K562 (cell line): ENCODE results near the gene NPR2. TPM values are rescaled to one million over a fixed set of nuclear protein-coding genes. Genes with fewer than 3 reads are reported as not detected.

Experiments used
- ARHGAP35 ChIP-seq: fragments of 450-650 bp; IDR thresholded peaks from 2 replicates; pipeline ENCODE4 v1.6.1; 2018; ENCODE audit not compliant: partially characterized antibody
- FOXA3 ChIP-seq, 2 experiments: fragments of 450-650 bp in 1 of 2; sonication (generic) in 1 of 2; formaldehyde crosslinking; IDR thresholded peaks in 1 of 2; conservative IDR thresholded peaks in 1 of 2; 2 replicates each; pipeline versions ENCODE4 v1.4.0 to v1.8.0; 2020 to 2022; ENCODE audit warnings: mild to moderate bottlenecking in 2 of 2, missing genetic modification reagents in 1 of 2
- HMG20B ChIP-seq: fragments of 250-450 bp; sonication (Bioruptor Pico); IDR thresholded peaks from 2 replicates; pipeline ENCODE4 v1.5.0; 2021; ENCODE audit warnings: mild to moderate bottlenecking
- KDM1A ChIP-seq, 2 experiments: fragments of 450-650 bp; IDR thresholded peaks; 2 replicates each; pipeline ENCODE4 v1.6.1; 2016; ENCODE audit warnings: mild to moderate bottlenecking in 2 of 2
- MITF ChIP-seq: IDR thresholded peaks from 2 replicates; pipeline ENCODE4 v1.6.1; 2014; ENCODE audit warnings: antibody characterized with exemption
- PBX2 ChIP-seq, 2 experiments: IDR thresholded peaks in 1 of 2; conservative IDR thresholded peaks in 1 of 2; 2 replicates each; pipeline ENCODE4 v1.6.1; 2016; ENCODE audit warnings: low read depth in 2 of 2, mild to moderate bottlenecking in 1 of 2, missing compliant biosample characterization in 1 of 2, missing genetic modification characterization in 1 of 2, moderate library complexity in 1 of 2
- SNRNP70 ChIP-seq: fragments of 200-400 bp; formaldehyde crosslinking; optimal IDR thresholded peaks from 2 replicates; pipeline ENCODE3; 2017; ENCODE audit warnings: low read depth, low read length
- ZKSCAN8 ChIP-seq: fragments of 200-800 bp; sonication (Bioruptor generic); IDR thresholded peaks from 2 replicates; pipeline ENCODE4 v1.6.1; 2016; ENCODE audit warnings: missing genetic modification characterization, missing compliant biosample characterization
- ZNF584 ChIP-seq: fragments of 200-800 bp; sonication (Bioruptor generic); IDR thresholded peaks from 2 replicates; pipeline ENCODE4 v1.6.1; 2016; ENCODE audit warnings: low read depth, mild to moderate bottlenecking, missing genetic modification characterization, missing compliant biosample characterization
- ZNF639 ChIP-seq, 2 experiments: fragments of 200-800 bp in 1 of 2; sonication (Bioruptor generic) in 1 of 2; sonication (generic) in 1 of 2; formaldehyde crosslinking in 1 of 2; IDR thresholded peaks in 1 of 2; conservative IDR thresholded peaks in 1 of 2; 2 replicates each; pipeline versions ENCODE4 v1.5.0 to v1.6.1; 2016 to 2020; ENCODE audit warnings: missing compliant biosample characterization in 1 of 2, missing genetic modification characterization in 1 of 2, missing genetic modification reagents in 1 of 2
- polyA plus RNA-seq, 8 experiments: library from polyadenylated mRNA; depleted of rRNA in 4 of 8; stranded (reverse) in 5 of 8; unstranded in 3 of 8; fragments of >200 nt; fragmentation: Nextera tagmentation in 2 of 8; fragmentation: Illumina TruSeq in 1 of 8; extraction: Ambion mirVana in 2 of 8; extraction: Trizol in 1 of 8; gene quantifications; 2 replicates each; pipeline versions ENCODE4 v1.2.1 to v1.2.3, GENCODE V29; 2011 to 2014; ENCODE audit warnings: inconsistent platforms in 1 of 8, missing spikeins in 1 of 8
- total RNA-seq, 7 experiments: library from RNA; depleted of rRNA in 6 of 7; stranded (reverse); fragments of >200 nt in 6 of 7; fragmentation: Illumina TruSeq in 2 of 7; extraction: Trizol in 2 of 7; gene quantifications; 2 replicates each; pipeline versions ENCODE4 v1.2.1 to v1.2.3, GENCODE V29; 2011 to 2021; ENCODE audit warnings: low replicate concordance in 1 of 7
- TF ChIP-seq, protein P1 (sequence below), 2 experiments: IDR thresholded peaks; 2 replicates each; pipeline ENCODE4 v1.6.1; 2011; ENCODE audit warnings: borderline replicate concordance in 1 of 2, control low read depth in 1 of 2, low read depth in 1 of 2, low read length in 1 of 2, mild to moderate bottlenecking in 1 of 2, mixed read lengths in 1 of 2, moderate library complexity in 1 of 2; ENCODE audit not compliant: insufficient read depth in 1 of 2, insufficient read length in 1 of 2, poor library complexity in 1 of 2, severe bottlenecking in 1 of 2; ENCODE audit errors: extremely low read depth in 1 of 2
- TF ChIP-seq, protein P2 (sequence below): sonication (generic); IDR thresholded peaks from 2 replicates; pipeline ENCODE4 v1.6.1; 2016
- TF ChIP-seq, protein P3 (sequence below): conservative IDR thresholded peaks from 2 replicates; pipeline ENCODE4 v1.6.1; 2011; ENCODE audit warnings: low read depth, mild to moderate bottlenecking, low read length; ENCODE audit not compliant: control insufficient read depth

NPR2 gene
- total and polyA plus RNA-seq, 9 of the 15 experiments (the other 6 are each of a cell fraction or from before 2014, with no cell fraction given): 2.4 to 12.9 (median 6.0) TPM

GRCh38 chr9:35757226-35757891 lies 34.0 kb upstream of the NPR2 start (continued):
- TF ChIP-seq, protein P1, sequence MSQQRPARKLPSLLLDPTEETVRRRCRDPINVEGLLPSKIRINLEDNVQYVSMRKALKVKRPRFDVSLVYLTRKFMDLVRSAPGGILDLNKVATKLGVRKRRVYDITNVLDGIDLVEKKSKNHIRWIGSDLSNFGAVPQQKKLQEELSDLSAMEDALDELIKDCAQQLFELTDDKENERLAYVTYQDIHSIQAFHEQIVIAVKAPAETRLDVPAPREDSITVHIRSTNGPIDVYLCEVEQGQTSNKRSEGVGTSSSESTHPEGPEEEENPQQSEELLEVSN (IDR thresholded peaks at IDR 0.05; ENCODE audit: borderline replicate concordance in 1 of 2, extremely low read depth in 1 of 2, insufficient read depth in 1 of 2, insufficient read length in 1 of 2, low read depth in 1 of 2, low read length in 1 of 2, poor library complexity in 1 of 2, severe bottlenecking in 1 of 2): no peak
- TF ChIP-seq ZNF584 (CRISPR knock-in tag) (no peak), ZKSCAN8 (CRISPR knock-in tag) (no peak), ARHGAP35 (no peak), ZNF639 (CRISPR knock-in tag; conservative IDR thresholded peaks at IDR 0.05 in 1 of 2, IDR thresholded peaks at IDR 0.05 in 1 of 2) (no peak), SNRNP70 (no peak), PBX2 (CRISPR knock-in tag; IDR thresholded peaks at IDR 0.05; ENCODE audit: low read depth) (no peak), PBX2 (tag; conservative IDR thresholded peaks at IDR 0.05; ENCODE audit: low read depth) (no peak), FOXA3 (CRISPR knock-in tag; conservative IDR thresholded peaks at IDR 0.05 in 1 of 2, IDR thresholded peaks at IDR 0.05 in 1 of 2) (0 out of 4 replicates have a peak, but pooled peaks of 1 of the 2 experiments have one; percentile 36), MITF (no peak), KDM1A (IDR thresholded peaks at IDR 0.05) (no peak), HMG20B (CRISPR knock-in tag) (no peak)
- TF ChIP-seq, protein P2, sequence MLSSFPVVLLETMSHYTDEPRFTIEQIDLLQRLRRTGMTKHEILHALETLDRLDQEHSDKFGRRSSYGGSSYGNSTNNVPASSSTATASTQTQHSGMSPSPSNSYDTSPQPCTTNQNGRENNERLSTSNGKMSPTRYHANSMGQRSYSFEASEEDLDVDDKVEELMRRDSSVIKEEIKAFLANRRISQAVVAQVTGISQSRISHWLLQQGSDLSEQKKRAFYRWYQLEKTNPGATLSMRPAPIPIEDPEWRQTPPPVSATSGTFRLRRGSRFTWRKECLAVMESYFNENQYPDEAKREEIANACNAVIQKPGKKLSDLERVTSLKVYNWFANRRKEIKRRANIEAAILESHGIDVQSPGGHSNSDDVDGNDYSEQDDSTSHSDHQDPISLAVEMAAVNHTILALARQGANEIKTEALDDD: no peak
- TF ChIP-seq, protein P3, sequence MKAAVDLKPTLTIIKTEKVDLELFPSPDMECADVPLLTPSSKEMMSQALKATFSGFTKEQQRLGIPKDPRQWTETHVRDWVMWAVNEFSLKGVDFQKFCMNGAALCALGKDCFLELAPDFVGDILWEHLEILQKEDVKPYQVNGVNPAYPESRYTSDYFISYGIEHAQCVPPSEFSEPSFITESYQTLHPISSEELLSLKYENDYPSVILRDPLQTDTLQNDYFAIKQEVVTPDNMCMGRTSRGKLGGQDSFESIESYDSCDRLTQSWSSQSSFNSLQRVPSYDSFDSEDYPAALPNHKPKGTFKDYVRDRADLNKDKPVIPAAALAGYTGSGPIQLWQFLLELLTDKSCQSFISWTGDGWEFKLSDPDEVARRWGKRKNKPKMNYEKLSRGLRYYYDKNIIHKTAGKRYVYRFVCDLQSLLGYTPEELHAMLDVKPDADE: 0 out of 2 replicates have a peak, but pooled peaks have one; percentile 28
